Psoas muscle (tissue), 8 donors: ENCODE results near the gene ACER3. TPM values are rescaled to one million over a fixed set of nuclear protein-coding genes. Genes with fewer than 3 reads are reported as not detected.
"Not testable (repeated sequence)": the region's sequence is repeated elsewhere in the genome, so short reads cannot be mapped to it uniquely, and the experiment has no call there.

Source experiments
- ATAC-seq, 4 donors: fragments of 200-7000 bp; cut with Tn5 transposase; one replicate each; pipeline ENCODE4 v1.9.1; 2020; ENCODE audit warnings: moderate library complexity in 3 of 4, mild to moderate bottlenecking in 2 of 4
- DNase-seq, 2 donors: peaks; one replicate each; pipeline ENCODE4 v3.0.0-alpha.2; 2020
- H3K27ac ChIP-seq: fragments of 200-600 bp; one replicate; pipeline ENCODE4 v1.8.0; 2022
- H3K27me3 ChIP-seq, 3 donors: fragments of 200-600 bp in 1 of 3; one replicate each; pipeline versions ENCODE4 v1.6.1 to v1.8.0; 2013 to 2022; ENCODE audit warnings: low read length in 2 of 3, mild to moderate bottlenecking in 2 of 3, moderate library complexity in 1 of 3; ENCODE audit not compliant: insufficient read depth in 3 of 3
- H3K36me3 ChIP-seq, 2 donors: fragments of 200-600 bp in 1 of 2; one replicate each; pipeline versions ENCODE4 v1.6.1 to v1.8.0; 2013 to 2022; ENCODE audit warnings: low read depth in 1 of 2, mild to moderate bottlenecking in 1 of 2, moderate library complexity in 1 of 2; ENCODE audit not compliant: insufficient read depth in 1 of 2
- H3K4me1 ChIP-seq: fragments of 200-600 bp; one replicate; pipeline ENCODE4 v1.8.0; 2022
- H3K4me3 ChIP-seq: fragments of 200-600 bp; one replicate; pipeline ENCODE4 v1.8.0; 2022; ENCODE audit warnings: mild to moderate bottlenecking
- H3K9me3 ChIP-seq: fragments of 200-600 bp; one replicate; pipeline ENCODE4 v1.8.0; 2022
- WGBS, 3 donors: extraction: QIAGEN DNeasy Blood & Tissue Kit; methylation state at CpG; one replicate each; pipeline versions ENCODE4 v1.1.6 to v1.1.7; 2013; 5-methylcytosine and 5-hydroxymethylcytosine counted together
- intact Hi-C, 2 donors: fragments of 100-400 bp; cut with DNase I; formaldehyde crosslinking; loops; one replicate each; pipeline versions ENCODE4 v1.11.0 to v1.14.2; 2022
- polyA plus RNA-seq, 3 donors: library from polyadenylated mRNA; stranded (reverse); fragments of 200-250 nt; gene quantifications; one replicate each; pipeline ENCODE4 v1.2.3, GENCODE V29; 2013
- total RNA-seq, 4 donors: library from RNA; stranded (reverse); fragmentation: NEBNext Ultra II Directional in 2 of 4; extraction: Animal tissue kit (Norgen Biotek cat#: 25700) in 2 of 4; gene quantifications; one replicate each; pipeline versions ENCODE4 v1.2.1 to v1.2.4, GENCODE V29; 2021 to 2023
- TF ChIP-seq, protein P1 (sequence below): fragments of 200-600 bp; IDR thresholded peaks from one replicate; pipeline ENCODE4 v1.8.0; 2022; ENCODE audit warnings: antibody characterized with exemption
- donor health status: healthy with polysubstance abuse.
- donor health status: DM: no; HTN: no; CAD: no; lungs with moderate emphysema.
- donor health status: Bipolar disorder and iron deficiency.
- donor health status: healthy.
- donor health status: DM: yes; HTN: yes; CAD: no.
- donor health status: DM: no; HTN: no; CAD: no.
- donor health status: DM: no; HTN: no; CAD: no.
- donor health status: DM: yes; HTN: yes; CAD: no.

The ACER3 gene
- total and polyA plus RNA-seq, 7 donors = 0.76 to 6.3 (median 3.4) TPM

DNA sequence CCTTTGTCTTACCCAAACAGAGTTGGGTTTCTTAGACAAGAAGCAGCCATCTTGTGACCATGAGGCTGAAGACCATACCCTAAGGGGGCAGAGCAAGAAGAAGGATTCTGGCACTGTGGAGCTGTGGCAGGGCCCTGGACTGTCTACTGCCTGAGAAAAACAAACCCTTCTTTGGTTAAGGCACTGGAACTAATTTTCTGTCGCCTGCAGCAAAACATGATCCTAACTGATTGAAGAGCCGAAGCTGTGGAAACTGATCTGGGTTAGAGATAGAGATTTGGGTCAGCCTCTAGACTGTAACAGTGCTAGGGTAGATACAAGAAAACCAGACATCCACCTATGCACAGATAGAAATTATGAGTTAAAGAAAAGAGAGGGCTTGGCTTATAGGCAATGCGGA lies 11.3 kb upstream of the ACER3 start:
- ATAC-seq = no peak
- intact Hi-C loops = no loop called here
- TF ChIP-seq, protein P1, sequence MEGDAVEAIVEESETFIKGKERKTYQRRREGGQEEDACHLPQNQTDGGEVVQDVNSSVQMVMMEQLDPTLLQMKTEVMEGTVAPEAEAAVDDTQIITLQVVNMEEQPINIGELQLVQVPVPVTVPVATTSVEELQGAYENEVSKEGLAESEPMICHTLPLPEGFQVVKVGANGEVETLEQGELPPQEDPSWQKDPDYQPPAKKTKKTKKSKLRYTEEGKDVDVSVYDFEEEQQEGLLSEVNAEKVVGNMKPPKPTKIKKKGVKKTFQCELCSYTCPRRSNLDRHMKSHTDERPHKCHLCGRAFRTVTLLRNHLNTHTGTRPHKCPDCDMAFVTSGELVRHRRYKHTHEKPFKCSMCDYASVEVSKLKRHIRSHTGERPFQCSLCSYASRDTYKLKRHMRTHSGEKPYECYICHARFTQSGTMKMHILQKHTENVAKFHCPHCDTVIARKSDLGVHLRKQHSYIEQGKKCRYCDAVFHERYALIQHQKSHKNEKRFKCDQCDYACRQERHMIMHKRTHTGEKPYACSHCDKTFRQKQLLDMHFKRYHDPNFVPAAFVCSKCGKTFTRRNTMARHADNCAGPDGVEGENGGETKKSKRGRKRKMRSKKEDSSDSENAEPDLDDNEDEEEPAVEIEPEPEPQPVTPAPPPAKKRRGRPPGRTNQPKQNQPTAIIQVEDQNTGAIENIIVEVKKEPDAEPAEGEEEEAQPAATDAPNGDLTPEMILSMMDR = no peak
- Histone ChIP-seq H3K9me3 (no peaks in the 10 kb centered on the region), H3K27ac (no peak overlapping the region), H3K27me3 (peaks cover 0 to 1% (median 0%) of the 10 kb centered on the region in 3 donors), H3K36me3 (no peaks in the 10 kb centered on the region), H3K4me3 (no peak overlapping the region), H3K4me1 (peaks cover 4% of the 10 kb centered on the region)
- whole genome bisulfite sequencing, 3 donors = 66 to 87% (median 72%) methylated on average over 3 of the region's 3 CpGs
- no peak for DNase-seq

DNA sequence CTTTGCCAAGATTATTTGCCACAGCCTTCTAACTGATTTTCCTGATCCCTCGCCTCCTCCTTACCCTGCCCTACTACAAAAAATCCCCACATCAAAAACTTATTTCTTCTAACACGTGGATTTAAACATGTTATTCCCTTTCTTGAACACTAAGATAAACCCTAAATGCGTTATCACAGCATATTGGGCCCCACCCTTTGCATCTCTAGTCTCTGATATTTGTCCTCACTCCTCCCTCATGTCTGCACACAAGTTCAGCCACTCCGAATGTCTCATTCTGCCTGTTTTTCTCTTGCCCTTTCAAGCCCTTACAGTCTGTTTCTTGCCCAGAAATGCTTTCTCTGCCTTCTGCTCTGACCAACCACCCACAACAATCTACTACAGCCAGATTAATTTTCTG lies 10.6 kb upstream of the ACER3 start:
- Histone ChIP-seq H3K9me3 (no peaks in the 10 kb centered on the region), H3K4me1 (peaks cover 4% of the 10 kb centered on the region), H3K27ac (no peak overlapping the region), H3K4me3 (no peak overlapping the region), H3K36me3 (no peaks in the 10 kb centered on the region), H3K27me3 (peaks cover 0 to 1% (median 0%) of the 10 kb centered on the region in 3 donors)
- intact Hi-C loops = no loop called here
- ATAC-seq = no peak
- 72 to 76% (median 73%) methylated on average over 4 of the region's 4 CpGs for WGBS, 3 donors
- TF ChIP-seq, protein P1 = no peak
- no peak for DNase-seq

DNA sequence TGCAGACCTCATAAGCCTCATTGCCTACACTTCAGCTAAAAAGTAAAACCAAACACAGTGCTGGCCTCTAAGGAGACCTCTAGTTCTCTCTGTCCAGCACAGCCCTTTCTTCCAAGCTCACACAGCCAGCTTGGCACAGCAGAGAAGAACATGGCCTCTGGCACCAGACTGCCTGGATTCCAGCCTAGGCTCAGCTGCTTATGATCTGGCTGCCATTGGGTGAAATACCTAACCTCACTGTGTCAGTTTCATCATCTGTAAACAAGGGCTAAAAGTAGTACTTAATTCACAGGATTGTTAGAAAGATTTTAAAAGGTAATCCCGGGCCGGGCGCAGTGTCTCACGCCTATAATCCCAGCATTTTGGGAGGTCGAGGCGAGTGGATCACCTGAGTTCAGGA lies 9.9 kb upstream of the ACER3 start:
- 15 to 45% (median 41%) methylated on average over 6 of the region's 6 CpGs for WGBS, 3 donors
- no peaks in the 10 kb centered on the region for H3K36me3 ChIP-seq
- peaks cover 0 to 1% (median 0%) of the 10 kb centered on the region in 3 donors for H3K27me3 ChIP-seq
- H3K4me3 ChIP-seq = no peak overlapping the region
- H3K27ac ChIP-seq = no peak overlapping the region
- DNase-seq = peak; percentile 41 to 73
- TF ChIP-seq, protein P1 = no peak
- intact Hi-C loops = no loop called here
- ATAC-seq = peak; percentile 62 to 99 (median 94)
- peaks cover 4% of the 10 kb centered on the region for H3K4me1 ChIP-seq
- no peaks in the 10 kb centered on the region for H3K9me3 ChIP-seq

DNA sequence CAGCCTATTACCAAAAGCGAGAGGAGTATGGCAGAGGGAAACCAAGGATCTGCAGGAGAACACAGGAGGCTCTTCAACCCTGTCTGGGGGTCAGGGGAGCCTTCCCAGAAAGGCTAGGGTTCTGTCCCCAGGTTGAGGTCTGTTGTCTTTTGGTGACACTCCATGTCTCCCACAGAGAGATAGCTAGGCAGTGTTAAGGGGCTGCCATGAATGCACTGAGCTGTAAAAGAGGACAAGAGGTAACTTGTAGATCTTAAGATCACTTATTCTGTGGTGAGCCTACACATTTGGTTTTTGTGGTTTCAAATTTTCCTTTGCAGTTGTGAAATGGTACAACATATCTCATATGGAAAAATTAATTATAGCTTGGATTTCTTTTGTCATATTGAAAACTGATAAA lies 6.0 kb upstream of the ACER3 start:
- no peaks in the 10 kb centered on the region for H3K9me3 ChIP-seq
- ATAC-seq (no peak), DNase-seq (no peak)
- 96 to 100% (median 98%) methylated on average over 1 of the region's 1 CpG for WGBS, 3 donors
- H3K27ac ChIP-seq = no peak overlapping the region
- no peak overlapping the region for H3K4me3 ChIP-seq
- intact Hi-C loops = no loop called here
- H3K27me3 ChIP-seq = peaks cover 0 to 1% (median 0%) of the 10 kb centered on the region in 3 donors
- TF ChIP-seq, protein P1 = no peak
- H3K4me1 ChIP-seq = peaks cover 10% of the 10 kb centered on the region
- H3K36me3 ChIP-seq = no peaks in the 10 kb centered on the region

DNA sequence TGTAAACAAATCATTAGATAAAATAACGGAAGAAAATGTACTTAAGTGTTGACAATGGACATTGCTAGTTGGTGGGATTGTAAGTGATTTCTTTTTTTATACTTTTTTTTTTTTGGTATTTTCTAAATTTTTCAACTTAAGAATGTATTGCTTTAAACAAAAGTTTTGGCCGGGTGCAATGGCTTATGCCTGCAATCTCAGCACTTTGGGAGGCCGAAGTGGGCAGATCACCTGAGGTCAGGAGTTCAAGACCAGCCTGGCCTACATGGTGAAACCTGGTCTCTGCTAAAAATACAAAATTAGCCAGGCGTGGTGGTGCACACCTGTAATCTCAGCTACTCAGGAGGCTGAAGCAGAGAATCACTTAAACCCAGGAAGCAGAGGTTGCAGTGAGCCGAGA lies 5.0 kb upstream of the ACER3 start:
- H3K27ac ChIP-seq, H3K36me3 ChIP-seq, H3K4me3 ChIP-seq, intact Hi-C loops, ATAC-seq, H3K27me3 ChIP-seq, DNase-seq, H3K9me3 ChIP-seq, H3K4me1 ChIP-seq: not testable (repeated sequence)
- 72 to 90% (median 81%) methylated on average over 5 of the region's 5 CpGs for WGBS, 3 donors
